Liver (tissue), 3 donors: ENCODE data around the gene RBM15.

ENCODE experiments used
- ATF3 ChIP-seq: IDR thresholded peaks from 2 replicates; pipeline ENCODE4 v1.6.1; 2016; ENCODE audit warnings: antibody characterized with exemption
- CTCF ChIP-seq: fragments of 150-350 bp; IDR thresholded peaks from 2 replicates; pipeline ENCODE4 v1.5.1; 2017; ENCODE audit warnings: improper control_type of control experiment, low read depth, low read length; ENCODE audit not compliant: missing input control
- EGR1 ChIP-seq, 2 donors: IDR thresholded peaks; 2 replicates each; pipeline ENCODE4 v1.6.1; 2016 to 2018; ENCODE audit warnings: antibody characterized with exemption in 2 of 2, low read depth in 2 of 2
- FOXA1 ChIP-seq: IDR thresholded peaks from 2 replicates; pipeline ENCODE4 v1.6.1; 2016; ENCODE audit warnings: antibody characterized with exemption
- FOXA2 ChIP-seq: IDR thresholded peaks from 2 replicates; pipeline ENCODE4 v1.6.1; 2016; ENCODE audit warnings: antibody characterized with exemption
- JUND ChIP-seq, 2 donors: IDR thresholded peaks; 2 replicates each; pipeline ENCODE4 v1.6.1; 2016; ENCODE audit warnings: antibody characterized with exemption in 2 of 2
- NR2F2 ChIP-seq: IDR thresholded peaks from 2 replicates; pipeline ENCODE4 v1.6.1; 2016; ENCODE audit warnings: antibody characterized with exemption
- RAD21 ChIP-seq, 2 donors: IDR thresholded peaks; 2 replicates each; pipeline ENCODE4 v1.6.1; 2016; ENCODE audit warnings: antibody characterized with exemption in 2 of 2, mild to moderate bottlenecking in 2 of 2
- REST ChIP-seq: IDR thresholded peaks from 2 replicates; pipeline ENCODE4 v1.6.1; 2016; ENCODE audit warnings: antibody characterized with exemption, mild to moderate bottlenecking
- RXRA ChIP-seq, 2 donors: IDR thresholded peaks; 2 replicates each; pipeline ENCODE4 v1.6.1; 2017 to 2018; ENCODE audit warnings: antibody characterized with exemption in 2 of 2, mild to moderate bottlenecking in 1 of 2
- SP1 ChIP-seq: IDR thresholded peaks from 2 replicates; pipeline ENCODE4 v1.6.1; 2018; ENCODE audit warnings: antibody characterized with exemption, mild to moderate bottlenecking
- TAF1 ChIP-seq: conservative IDR thresholded peaks from 2 replicates; pipeline ENCODE4 v1.6.1; 2016; ENCODE audit warnings: antibody characterized with exemption, mild to moderate bottlenecking
- YY1 ChIP-seq: IDR thresholded peaks from 2 replicates; pipeline ENCODE4 v1.6.1; 2016; ENCODE audit warnings: antibody characterized with exemption, mild to moderate bottlenecking
- donor health status: healthy.
- donor health status: healthy.

GRCh38 chr1:110394493-110394820 lies 55.3 kb downstream of the RBM15 start:
- TF ChIP-seq CTCF (no peak), FOXA1 (no peak), NR2F2 (no peak), YY1 (no peak), TAF1 (no peak), EGR1 (IDR thresholded peaks at IDR 0.05; ENCODE audit: low read depth in 2 of 2) (no peak), SP1 (no peak), ATF3 (no peak), RAD21 (IDR thresholded peaks at IDR 0.05) (no peak), JUND (IDR thresholded peaks at IDR 0.05) (no peak), FOXA2 (no peak), RXRA (IDR thresholded peaks at IDR 0.05) (no peak), REST (no peak)
